ENCODE results near the gene COMT. TPM values are rescaled to one million over a fixed set of nuclear protein-coding genes. Genes with fewer than 3 reads are reported as not detected.

The COMT gene
- total and polyA plus RNA-seq, 7 donors = 63.6 to 146 (median 117) TPM

DNA sequence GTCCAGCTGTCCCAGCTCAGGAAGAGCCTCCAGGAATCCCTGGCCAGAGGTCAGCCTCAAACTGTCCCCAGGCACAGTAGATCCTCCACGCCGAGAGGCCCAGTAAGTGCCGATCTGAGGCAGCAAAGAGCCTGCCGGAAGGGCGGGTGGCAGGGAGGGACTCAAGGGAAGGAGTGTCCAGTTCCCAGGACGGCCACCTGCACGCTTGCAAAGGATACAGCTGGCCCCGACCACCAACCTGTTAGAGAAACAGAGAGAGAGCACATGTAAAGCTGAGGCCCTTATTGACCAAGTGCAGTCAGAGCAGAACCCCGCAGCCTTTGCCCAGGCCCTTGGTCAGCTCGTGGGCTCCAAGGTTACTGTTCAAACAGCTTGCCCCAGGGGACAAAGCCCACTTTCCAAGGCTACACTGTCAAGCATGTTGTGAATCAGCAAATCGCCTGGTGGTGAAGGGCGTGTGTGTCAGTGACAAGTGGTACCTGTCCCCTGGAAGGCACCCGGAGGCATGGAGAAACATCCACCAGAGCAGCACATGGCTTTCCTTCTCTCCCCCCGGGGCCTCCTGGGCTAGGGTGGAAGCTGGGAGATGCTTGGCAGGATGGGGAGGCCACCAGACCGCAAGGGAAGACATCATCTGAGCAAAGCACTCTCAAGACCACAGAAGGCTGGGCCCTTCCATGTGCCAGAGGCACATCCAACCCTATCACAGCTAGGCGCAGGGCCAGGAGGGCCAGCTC lies 42.6 kb upstream of the COMT start:
- intact Hi-C loops (cut with DNase I) = no loop called here
- Histone ChIP-seq H3K27ac (no peak overlapping the region), H3K4me3 (no peak overlapping the region), H3K9me3 (no peaks in the 10 kb centered on the region), H3K4me1 (no peaks in the 10 kb centered on the region), H3K36me3 (ENCODE audit: insufficient read depth in 1 of 2, low read depth in 1 of 2) (peaks cover under 1 to 57% of the 10 kb centered on the region in 2 donors), H3K27me3 (ENCODE audit: insufficient read depth in 3 of 3, low read length in 2 of 3) (no peaks in the 10 kb centered on the region)
- ATAC-seq (no peak), DNase-seq (no peak)
- 86 to 89% (median 87%) methylated on average over 16 of the region's 16 CpGs for WGBS, 3 donors
- no peak for TF ChIP-seq CTCF (IDR thresholded peaks at IDR 0.05)

GRCh38 chr22:19900707-19901436 lies 40.7 kb upstream of the COMT start:
- ATAC-seq (no peak), DNase-seq (no peak)
- Histone ChIP-seq H3K4me1 (no peaks in the 10 kb centered on the region), H3K27me3 (ENCODE audit: insufficient read depth in 3 of 3, low read length in 2 of 3) (no peaks in the 10 kb centered on the region), H3K9me3 (no peaks in the 10 kb centered on the region), H3K4me3 (no peak overlapping the region), H3K36me3 (ENCODE audit: insufficient read depth in 1 of 2, low read depth in 1 of 2) (peaks cover 0 to 44% of the 10 kb centered on the region in 2 donors), H3K27ac (no peak overlapping the region)
- no peak for TF ChIP-seq CTCF (IDR thresholded peaks at IDR 0.05)
- intact Hi-C loops (cut with DNase I) = no loop called here
- WGBS, 3 donors = 87 to 91% (median 88%) methylated on average over 13 of the region's 13 CpGs

DNA sequence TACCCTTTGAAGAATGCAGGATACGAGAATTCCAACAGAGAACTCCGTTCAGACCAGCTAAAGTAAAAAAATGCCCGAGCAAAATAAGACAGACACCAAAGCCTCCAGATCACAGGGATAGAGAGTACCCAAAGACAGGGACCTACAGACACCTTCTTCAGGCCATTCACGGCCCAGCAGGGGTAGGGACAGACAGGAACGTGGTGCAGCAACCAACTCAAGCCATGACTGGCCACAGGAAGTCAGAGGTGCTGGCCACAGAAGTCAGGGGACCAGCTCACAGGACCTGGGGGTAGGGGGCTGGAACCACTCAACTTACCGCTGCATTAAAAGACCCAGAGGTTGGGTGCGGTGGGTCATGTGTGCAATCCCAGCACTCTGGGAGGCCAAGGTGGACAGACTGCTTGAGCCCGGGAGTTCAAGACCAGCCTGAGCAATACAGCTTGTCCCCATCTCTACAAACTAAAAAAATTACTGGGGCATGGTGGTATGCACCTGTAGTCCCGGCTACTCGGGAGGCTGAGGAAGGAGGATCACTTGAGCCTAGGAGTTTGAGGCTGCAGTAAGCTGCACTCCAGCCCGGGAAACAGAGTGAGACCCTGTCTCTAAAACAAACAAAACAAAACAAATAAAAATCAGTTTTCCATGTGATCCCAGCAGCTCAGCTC lies 39.9 kb upstream of the COMT start:
- Histone ChIP-seq H3K9me3 (no peaks in the 10 kb centered on the region), H3K4me3 (no peak overlapping the region), H3K27ac (no peak overlapping the region), H3K36me3 (ENCODE audit: insufficient read depth in 1 of 2, low read depth in 1 of 2) (peaks cover 0 to 48% of the 10 kb centered on the region in 2 donors), H3K27me3 (ENCODE audit: insufficient read depth in 3 of 3, low read length in 2 of 3) (no peaks in the 10 kb centered on the region), H3K4me1 (no peaks in the 10 kb centered on the region)
- intact Hi-C loops (cut with DNase I) = no loop called here
- TF ChIP-seq CTCF (IDR thresholded peaks at IDR 0.05) = no peak
- DNase-seq = no peak
- WGBS, 3 donors = 91 to 92% (median 92%) methylated on average over 11 of the region's 11 CpGs
- ATAC-seq = no peak

GRCh38 chr22:19902245-19902715 lies 39.3 kb upstream of the COMT start:
- no peak for TF ChIP-seq CTCF (IDR thresholded peaks at IDR 0.05)
- 75 to 80% (median 75%) methylated on average over 7 of the region's 7 CpGs for WGBS, 3 donors
- no peaks in the 10 kb centered on the region for H3K9me3 ChIP-seq
- no peaks in the 10 kb centered on the region for H3K4me1 ChIP-seq
- ATAC-seq (no peak), DNase-seq (no peak)
- H3K4me3 ChIP-seq = no peak overlapping the region
- intact Hi-C loops (cut with DNase I) = no loop called here
- H3K27ac ChIP-seq = no peak overlapping the region
- no peaks in the 10 kb centered on the region for H3K27me3 ChIP-seq (ENCODE audit: insufficient read depth in 3 of 3, low read length in 2 of 3)
- H3K36me3 ChIP-seq (ENCODE audit: insufficient read depth in 1 of 2, low read depth in 1 of 2) = peaks cover 0 to 43% of the 10 kb centered on the region in 2 donors
